ENCODE data around the gene SLC25A3. TPM values are rescaled to one million over a fixed set of nuclear protein-coding genes. Genes with fewer than 3 reads are reported as not detected.

SLC25A3 gene
- total and polyA plus RNA-seq, 2 donors (not counting 1 experiment from before 2014, with no cell fraction given), result 276 to 304 TPM

DNA sequence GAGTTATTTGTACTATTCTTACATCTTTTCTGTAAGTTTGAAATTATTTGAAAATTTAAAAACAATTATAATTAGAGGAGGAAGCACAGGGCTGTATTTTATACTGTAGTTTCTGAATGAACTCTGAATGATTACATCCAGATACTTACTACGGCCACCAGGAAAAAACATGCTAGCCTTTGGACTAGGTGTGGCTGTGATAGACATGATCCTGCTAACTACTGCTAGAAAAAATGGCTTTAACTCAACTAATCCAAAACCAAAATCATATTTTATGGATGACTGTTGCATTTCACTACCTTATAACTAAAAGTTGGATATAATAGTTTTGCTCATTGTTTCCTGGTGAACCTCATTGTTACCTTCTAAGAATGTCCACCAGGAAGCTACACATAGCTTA lies 15.1 kb upstream of the SLC25A3 start:
- no peak for TF ChIP-seq EZH2 (IDR thresholded peaks at IDR 0.05; ENCODE audit: borderline replicate concordance, insufficient read depth, low read depth, low read length, poor library complexity, severe bottlenecking)
- TF ChIP-seq, protein P1, sequence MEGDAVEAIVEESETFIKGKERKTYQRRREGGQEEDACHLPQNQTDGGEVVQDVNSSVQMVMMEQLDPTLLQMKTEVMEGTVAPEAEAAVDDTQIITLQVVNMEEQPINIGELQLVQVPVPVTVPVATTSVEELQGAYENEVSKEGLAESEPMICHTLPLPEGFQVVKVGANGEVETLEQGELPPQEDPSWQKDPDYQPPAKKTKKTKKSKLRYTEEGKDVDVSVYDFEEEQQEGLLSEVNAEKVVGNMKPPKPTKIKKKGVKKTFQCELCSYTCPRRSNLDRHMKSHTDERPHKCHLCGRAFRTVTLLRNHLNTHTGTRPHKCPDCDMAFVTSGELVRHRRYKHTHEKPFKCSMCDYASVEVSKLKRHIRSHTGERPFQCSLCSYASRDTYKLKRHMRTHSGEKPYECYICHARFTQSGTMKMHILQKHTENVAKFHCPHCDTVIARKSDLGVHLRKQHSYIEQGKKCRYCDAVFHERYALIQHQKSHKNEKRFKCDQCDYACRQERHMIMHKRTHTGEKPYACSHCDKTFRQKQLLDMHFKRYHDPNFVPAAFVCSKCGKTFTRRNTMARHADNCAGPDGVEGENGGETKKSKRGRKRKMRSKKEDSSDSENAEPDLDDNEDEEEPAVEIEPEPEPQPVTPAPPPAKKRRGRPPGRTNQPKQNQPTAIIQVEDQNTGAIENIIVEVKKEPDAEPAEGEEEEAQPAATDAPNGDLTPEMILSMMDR (IDR thresholded peaks at IDR 0.05), result no peak
- ChIA-PET POLR2A (no interaction called here), CTCF (interaction anchor here (0.9 to 1.4 kb wide), 2 partner anchors 12 to 13 kb away, joined by 3 to 7 read pairs; no protein-coding TSS in a partner anchor)
- H3K4me2 ChIP-seq (replicated peaks; ENCODE audit: low read depth, low read length, poor library complexity, severe bottlenecking), result no peak overlapping the region
- Mint-ChIP-seq H3K4me3 (no peak overlapping the region), H3K4me1 (no peaks in the 10 kb centered on the region), H3K27ac (no peak overlapping the region), H3K9me3 (ENCODE audit: insufficient read depth) (no peaks in the 10 kb centered on the region), H3K27me3 (peaks cover 3% of the 10 kb centered on the region)
- no CpG with 5 or more reads among the region's 1 CpG for whole genome bisulfite sequencing (ENCODE audit: insufficient coverage)
- H3K9me3 ChIP-seq (ENCODE audit: control extremely low read depth in 1 of 3, control insufficient read depth in 2 of 3, insufficient read depth in 1 of 3, low read length in 2 of 3), result no peaks in the 10 kb centered on the region
- H3K4me1 ChIP-seq (ENCODE audit: control insufficient read depth in 2 of 2, insufficient read depth in 2 of 2, low read length in 2 of 2), result no peaks in the 10 kb centered on the region
- H3K27me3 ChIP-seq (replicated peaks in 1 of 4; ENCODE audit: control extremely low read depth in 1 of 4, control insufficient read depth in 3 of 4, insufficient read depth in 4 of 4, low read length in 3 of 4), result no peaks in the 10 kb centered on the region
- intact Hi-C loops (cut with micrococcal nuclease), result no loop called here
- H3K27ac ChIP-seq (ENCODE audit: low read length in 2 of 2), result no peak overlapping the region
- no peak overlapping the region for H3K4me3 ChIP-seq (ENCODE audit: control extremely low read depth in 1 of 5, extremely low read depth in 1 of 5, insufficient read depth in 1 of 5, low read depth in 2 of 5, low read length in 4 of 5)
- H3K36me3 ChIP-seq (replicated peaks in 1 of 2; ENCODE audit: control extremely low read depth in 1 of 2, control insufficient read depth in 1 of 2, extremely low read depth in 1 of 2, insufficient read depth in 2 of 2, low read length in 1 of 2), result no peaks in the 10 kb centered on the region
- no peaks in the 10 kb centered on the region for H3K79me2 ChIP-seq (ENCODE audit: control insufficient read depth, insufficient read depth, low read length)
- H3K9ac ChIP-seq (ENCODE audit: low read length), result no peak overlapping the region
- DNase-seq (no peak), ATAC-seq (ENCODE audit: low read depth) (no peak)
- H2AFZ ChIP-seq (ENCODE audit: insufficient read depth, low read depth, low read length, poor library complexity, severe bottlenecking), result no peak overlapping the region
- no peaks in the 10 kb centered on the region for H4K20me1 ChIP-seq (ENCODE audit: control insufficient read depth, insufficient read depth, low read length, poor library complexity, severe bottlenecking)

DNA sequence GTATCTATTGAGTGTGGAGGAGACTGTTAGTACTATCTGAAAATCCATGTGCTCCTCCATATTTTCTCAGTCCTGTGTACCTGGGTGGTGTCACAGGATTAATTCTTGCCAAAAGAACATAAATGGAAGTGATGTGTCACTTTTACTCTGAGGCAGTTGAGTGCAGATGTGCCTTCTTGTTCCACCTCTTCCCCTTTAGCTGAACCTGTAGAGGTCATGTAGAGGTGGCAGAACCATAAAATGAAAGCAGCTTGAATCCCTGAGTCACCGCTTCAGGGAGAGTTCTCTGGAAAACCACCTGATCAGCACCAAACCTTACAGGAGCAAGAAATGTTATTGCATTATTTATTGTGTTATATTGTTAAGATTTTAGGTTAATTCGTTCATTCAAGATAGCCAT lies 14.7 kb upstream of the SLC25A3 start:
- no peak overlapping the region for H2AFZ ChIP-seq (ENCODE audit: insufficient read depth, low read depth, low read length, poor library complexity, severe bottlenecking)
- intact Hi-C loops (cut with micrococcal nuclease), result no loop called here
- no peak overlapping the region for H3K27ac ChIP-seq (ENCODE audit: low read length in 2 of 2)
- H3K36me3 ChIP-seq (replicated peaks in 1 of 2; ENCODE audit: control extremely low read depth in 1 of 2, control insufficient read depth in 1 of 2, extremely low read depth in 1 of 2, insufficient read depth in 2 of 2, low read length in 1 of 2), result no peaks in the 10 kb centered on the region
- Mint-ChIP-seq H3K27me3 (peaks cover 3% of the 10 kb centered on the region), H3K27ac (no peak overlapping the region), H3K4me3 (no peak overlapping the region), H3K9me3 (ENCODE audit: insufficient read depth) (no peaks in the 10 kb centered on the region), H3K4me1 (no peaks in the 10 kb centered on the region)
- WGBS (ENCODE audit: insufficient coverage), result no CpG with 5 or more reads among the region's 2 CpGs
- no peak overlapping the region for H3K4me2 ChIP-seq (replicated peaks; ENCODE audit: low read depth, low read length, poor library complexity, severe bottlenecking)
- CTCF ChIA-PET, result interaction anchor here (0.9 to 1.4 kb wide), 2 partner anchors 12 to 13 kb away, joined by 3 to 7 read pairs; no protein-coding TSS in a partner anchor
- POLR2A ChIA-PET, result no interaction called here
- no peaks in the 10 kb centered on the region for H4K20me1 ChIP-seq (ENCODE audit: control insufficient read depth, insufficient read depth, low read length, poor library complexity, severe bottlenecking)
- H3K9me3 ChIP-seq (ENCODE audit: control extremely low read depth in 1 of 3, control insufficient read depth in 2 of 3, insufficient read depth in 1 of 3, low read length in 2 of 3), result no peaks in the 10 kb centered on the region
- H3K4me1 ChIP-seq (ENCODE audit: control insufficient read depth in 2 of 2, insufficient read depth in 2 of 2, low read length in 2 of 2), result no peaks in the 10 kb centered on the region
- no peak for TF ChIP-seq EZH2 (IDR thresholded peaks at IDR 0.05; ENCODE audit: borderline replicate concordance, insufficient read depth, low read depth, low read length, poor library complexity, severe bottlenecking)
- TF ChIP-seq, protein P1 (IDR thresholded peaks at IDR 0.05), result no peak
- no peak overlapping the region for H3K4me3 ChIP-seq (ENCODE audit: control extremely low read depth in 1 of 5, extremely low read depth in 1 of 5, insufficient read depth in 1 of 5, low read depth in 2 of 5, low read length in 4 of 5)
- DNase-seq, result no peak
- no peak for ATAC-seq (ENCODE audit: low read depth)
- no peak overlapping the region for H3K9ac ChIP-seq (ENCODE audit: low read length)
- H3K79me2 ChIP-seq (ENCODE audit: control insufficient read depth, insufficient read depth, low read length), result no peaks in the 10 kb centered on the region
- no peaks in the 10 kb centered on the region for H3K27me3 ChIP-seq (replicated peaks in 1 of 4; ENCODE audit: control extremely low read depth in 1 of 4, control insufficient read depth in 3 of 4, insufficient read depth in 4 of 4, low read length in 3 of 4)
